Adrenal gland (tissue), 12 donors: ENCODE measurements around the gene DBT. TPM values are rescaled to one million over a fixed set of nuclear protein-coding genes. Genes with fewer than 3 reads are reported as not detected.
A peak's percentile ranks its signal among the peaks of the same experiment; 100 is the strongest.

Experiments used
- DNase-seq, 7 donors: peaks; one replicate each; pipeline ENCODE4 v3.0.0-alpha.2; 2019 to 2020
- H3K27ac ChIP-seq, 5 donors: fragments of 200-600 bp; sonication (generic) in 4 of 5; 1 replicate in 3 of 5; 2 replicates in 2 of 5; pipeline versions ENCODE4 v1.5.1 to v1.8.0; 2016 to 2020; ENCODE audit warnings: mild to moderate bottlenecking in 1 of 5
- H3K27me3 ChIP-seq: fragments of 200-600 bp; 2 replicates; pipeline ENCODE4 v1.8.0; 2021
- H3K36me3 ChIP-seq, 2 donors: fragments of 200-600 bp; replicated peaks in 1 of 2; 1 replicate in 1 of 2; 2 replicates in 1 of 2; pipeline versions ENCODE4 v1.5.1 to v1.8.0; 2018 to 2022
- H3K4me1 ChIP-seq, 2 donors: fragments of 200-600 bp; replicated peaks in 1 of 2; 1 replicate in 1 of 2; 2 replicates in 1 of 2; pipeline versions ENCODE4 v1.5.1 to v1.8.0; 2018 to 2021
- H3K4me3 ChIP-seq, 4 donors: fragments of 200-600 bp; sonication (generic) in 3 of 4; one replicate each; pipeline ENCODE4 v1.5.1; 2016 to 2018
- H3K9me3 ChIP-seq, 3 donors: fragments of 200-600 bp; sonication (generic) in 1 of 3; replicated peaks in 1 of 3; 1 replicate in 2 of 3; 2 replicates in 1 of 3; pipeline versions ENCODE4 v1.5.1 to v1.8.0; 2016 to 2021
- CTCF ChIP-seq, 6 experiments: fragments of 450-650 bp in 4 of 6; fragments of 200-600 bp in 2 of 6; sonication (generic) in 1 of 6; IDR thresholded peaks; 1 replicate in 5 of 6; 2 replicates in 1 of 6; pipeline versions ENCODE4 v1.5.1 to v1.8.0; 2016 to 2021; ENCODE audit warnings: antibody characterized with exemption in 6 of 6, mild to moderate bottlenecking in 2 of 6, moderate library complexity in 1 of 6
- POLR2A ChIP-seq, 2 donors: fragments of 450-650 bp; IDR thresholded peaks; one replicate each; pipeline ENCODE4 v1.6.1; 2017; ENCODE audit warnings: antibody characterized with exemption in 2 of 2, mild to moderate bottlenecking in 2 of 2, moderate library complexity in 1 of 2
- WGBS, 4 donors: extraction: QIAGEN DNeasy Blood & Tissue Kit in 2 of 4; methylation state at CpG; one replicate each; pipeline versions ENCODE4 v1.1.5 to v1.1.7; 2013 to 2017; 5-methylcytosine and 5-hydroxymethylcytosine counted together
- intact Hi-C, 2 donors: fragments of 100-400 bp; cut with DNase I; formaldehyde crosslinking; loops; one replicate each; pipeline versions ENCODE4 v1.14.1 to v1.15.0; 2022 to 2023
- polyA plus RNA-seq, 3 donors: library from polyadenylated mRNA; stranded (reverse); fragments of 200-250 nt in 2 of 3; fragments of 350-450 nt in 1 of 3; fragmentation: Illumina TruSeq in 1 of 3; extraction: RNeasy Lipid Tissue Mini Kit (QIAGEN cat#74804) in 1 of 3; gene quantifications; one replicate each; pipeline ENCODE4 v1.2.3, GENCODE V29; 2013 to 2014
- total RNA-seq, 9 donors: library from RNA; depleted of rRNA in 4 of 9; stranded (reverse); fragments of >200 nt in 4 of 9; fragments of 120-200 nt in 1 of 9; fragmentation: NEBNext Ultra II Directional in 1 of 9; extraction: Animal tissue kit (Norgen Biotek cat#: 25700) in 1 of 9; gene quantifications; one replicate each; pipeline versions ENCODE4 v1.1.0 to v1.2.4, GENCODE V29; 2013 to 2023
- donor health status: healthy with polysubstance abuse.
- donor health status: Bipolar disorder and iron deficiency.
- donor health status: DM: yes; HTN: yes; CAD: no.
- donor health status: DM: no; HTN: no; CAD: no.
- donor health status: DM: no; HTN: no; CAD: no.
- donor health status: DM: yes; HTN: yes; CAD: no.

Gene DBT
- total and polyA plus RNA-seq, 12 donors: 3.1 to 44.9 (median 17.8) TPM

- Histone ChIP-seq H3K4me3 (no peak overlapping the region), H3K4me1 (no peaks in the 10 kb centered on the region), H3K9me3 (no peaks in the 10 kb centered on the region), H3K27ac (peak overlapping the region in 1 of 5 donors; percentile 20), H3K27me3 (no peaks in the 10 kb centered on the region), H3K36me3 (peaks cover 0 to 51% of the 10 kb centered on the region in 2 donors)
- no peak for DNase-seq
- intact Hi-C loops: no loop called here
- 26 to 50% (median 38%) methylated on average over 1 of the region's 1 CpG for WGBS, 4 donors
- no peak for TF ChIP-seq POLR2A (IDR thresholded peaks at IDR 0.05)
- TF ChIP-seq CTCF (IDR thresholded peaks at IDR 0.05): no peak
These were observed 43.1 kb upstream of the DBT start for GRCh38 chr1:100292711-100293110.

- H3K4me3 ChIP-seq: no peak overlapping the region
- H3K27me3 ChIP-seq: no peaks in the 10 kb centered on the region
- DNase-seq: no peak
- H3K4me1 ChIP-seq: no peaks in the 10 kb centered on the region
- no peak overlapping the region for H3K27ac ChIP-seq
- H3K36me3 ChIP-seq: peaks cover 0 to 70% of the 10 kb centered on the region in 2 donors
- TF ChIP-seq POLR2A (IDR thresholded peaks at IDR 0.05) (no peak), CTCF (IDR thresholded peaks at IDR 0.05) (no peak)
- no peaks in the 10 kb centered on the region for H3K9me3 ChIP-seq
- intact Hi-C loops: no loop called here
- WGBS, 4 donors: 68 to 95% (median 86%) methylated on average over 2 of the region's 2 CpGs
These were observed 40.7 kb upstream of the DBT start for GRCh38 chr1:100290291-100290690.

- Histone ChIP-seq H3K9me3 (no peaks in the 10 kb centered on the region), H3K4me3 (no peak overlapping the region), H3K27ac (no peak overlapping the region), H3K4me1 (no peaks in the 10 kb centered on the region), H3K36me3 (peaks cover 0 to 81% of the 10 kb centered on the region in 2 donors), H3K27me3 (no peaks in the 10 kb centered on the region)
- intact Hi-C loops: no loop called here
- TF ChIP-seq POLR2A (IDR thresholded peaks at IDR 0.05) (no peak), CTCF (IDR thresholded peaks at IDR 0.05) (no peak)
- DNase-seq: no peak
- 97 to 100% (median 98%) methylated on average over 3 of the region's 3 CpGs for WGBS, 4 donors
These were observed 37.5 kb upstream of the DBT start for GRCh38 chr1:100287162-100287561.

GRCh38 chr1:100284591-100284990 is 35.0 kb upstream of the DBT start:
- Histone ChIP-seq H3K9me3 (no peaks in the 10 kb centered on the region), H3K36me3 (peaks cover 0 to 75% of the 10 kb centered on the region in 2 donors), H3K27me3 (no peaks in the 10 kb centered on the region), H3K4me1 (no peaks in the 10 kb centered on the region), H3K27ac (no peak overlapping the region), H3K4me3 (no peak overlapping the region)
- intact Hi-C loops: no loop called here
- TF ChIP-seq POLR2A (IDR thresholded peaks at IDR 0.05) (no peak), CTCF (IDR thresholded peaks at IDR 0.05) (no peak)
- no peak for DNase-seq
- WGBS, 4 donors: 95 to 98% (median 96%) methylated on average over 5 of the region's 5 CpGs
